Measurements from ENCODE around the gene OSER1. TPM values are rescaled to one million over a fixed set of nuclear protein-coding genes. Genes with fewer than 3 reads are reported as not detected.

Gene OSER1
- polyA plus RNA-seq, 3 donors, result 42.3 to 89.1 (median 45.1) TPM

DNA sequence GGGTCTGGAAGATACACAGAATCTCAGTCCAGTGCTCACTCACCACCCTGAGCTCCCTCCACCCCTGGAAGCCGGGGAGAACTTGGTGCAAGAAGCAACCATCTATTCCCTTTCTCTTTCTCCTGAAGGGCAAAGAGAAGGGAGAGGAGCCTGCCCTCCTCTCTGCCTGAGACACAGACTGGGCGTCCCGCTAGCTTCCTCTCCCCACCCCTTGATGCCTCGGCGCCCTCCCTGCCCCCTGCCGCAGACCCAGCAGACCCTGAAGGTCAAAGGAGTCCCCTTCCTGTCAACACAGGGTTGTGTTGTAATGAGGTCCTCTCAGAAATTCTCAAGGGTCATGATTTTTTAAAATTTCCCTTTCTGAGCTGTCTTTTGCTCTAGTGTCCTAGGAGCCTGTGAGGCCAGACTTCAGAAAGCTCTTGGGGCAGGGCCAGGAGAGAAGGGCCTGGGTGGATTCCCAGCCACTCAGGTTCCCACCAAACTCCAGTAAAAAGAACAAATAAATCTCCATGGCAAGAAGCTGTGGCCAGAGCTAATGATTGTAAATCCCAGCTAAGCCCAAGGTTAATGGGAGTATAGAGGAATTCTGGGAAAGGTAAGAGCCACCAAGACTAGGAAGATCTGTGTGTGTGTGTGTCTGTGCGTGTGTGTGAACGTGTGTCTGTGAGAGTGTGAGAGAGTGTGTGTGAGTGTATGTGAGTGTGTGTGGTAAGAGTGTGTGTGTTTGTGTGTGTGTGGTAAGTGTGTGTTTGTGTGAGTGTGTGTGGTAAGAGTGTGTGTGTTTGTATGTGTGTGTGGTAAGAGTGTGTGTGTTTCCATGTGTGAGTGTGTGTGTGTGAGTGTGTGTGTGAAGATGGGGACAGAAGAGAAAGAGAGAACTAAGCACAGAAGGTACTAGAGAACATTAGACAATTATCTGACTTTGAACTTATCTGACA is 22.5 kb downstream of the OSER1 start:
- Histone ChIP-seq H3K79me2 (ENCODE audit: insufficient read depth, low read length) (no peaks in the 10 kb centered on the region), H3K27me3 (ENCODE audit: control insufficient read depth in 2 of 2, insufficient read depth in 2 of 2, low read length in 2 of 2) (peaks cover 19 to 35% of the 10 kb centered on the region in 2 donors), H4K20me1 (ENCODE audit: insufficient read depth, low read length) (no peaks in the 10 kb centered on the region), H2AFZ (ENCODE audit: insufficient read depth, low read depth, low read length, poor library complexity, severe bottlenecking) (no peak overlapping the region), H3K9ac (ENCODE audit: insufficient read depth, low read length, poor library complexity, severe bottlenecking) (peak overlapping the region; percentile 4), H3K4me1 (ENCODE audit: control insufficient read depth in 1 of 2, insufficient read depth in 2 of 2, low read length in 2 of 2) (peaks cover 4 to 11% of the 10 kb centered on the region in 2 donors), H3K9me3 (replicated peaks in 1 of 2; ENCODE audit: control insufficient read depth in 1 of 2, insufficient read depth in 1 of 2, low read length in 2 of 2) (peaks cover 0 to 12% of the 10 kb centered on the region in 2 donors), H3K27ac (ENCODE audit: low read depth in 1 of 2, low read length in 2 of 2) (no peak overlapping the region), H3K4me3 (replicated peaks in 1 of 3; ENCODE audit: low read depth in 2 of 3, low read length in 3 of 3) (no peak overlapping the region), H3K36me3 (replicated peaks in 1 of 2; ENCODE audit: control insufficient read depth in 1 of 2, insufficient read depth in 2 of 2, low read length in 2 of 2) (no peaks in the 10 kb centered on the region), H3K4me2 (replicated peaks; ENCODE audit: extremely low read depth, low read length, poor library complexity, severe bottlenecking) (no peak overlapping the region)
- Mint-ChIP-seq H3K4me3 (peak overlapping the region in 1 of 2 donors; percentile 75), H3K36me3 (no peaks in the 10 kb centered on the region), H3K9me3 (peaks cover 0 to 4% (median 0%) of the 10 kb centered on the region in 7 donors), H3K27me3 (ENCODE audit: low read depth in 3 of 3) (peaks cover 34 to 51% (median 36%) of the 10 kb centered on the region in 3 donors), H3K4me1 (peaks cover 20% of the 10 kb centered on the region), H3K27ac (no peak overlapping the region)
- intact Hi-C loops (cut with micrococcal nuclease), result loop anchor here in 1 of 2 donors (10.0 kb wide), 1 partner anchor 73 kb away; no protein-coding TSS in a partner anchor
- WGBS (ENCODE audit: insufficient coverage), result 60% methylated on average over 3 of the region's 8 CpGs
- no peak for DNase-seq
- TF ChIP-seq, protein P1, sequence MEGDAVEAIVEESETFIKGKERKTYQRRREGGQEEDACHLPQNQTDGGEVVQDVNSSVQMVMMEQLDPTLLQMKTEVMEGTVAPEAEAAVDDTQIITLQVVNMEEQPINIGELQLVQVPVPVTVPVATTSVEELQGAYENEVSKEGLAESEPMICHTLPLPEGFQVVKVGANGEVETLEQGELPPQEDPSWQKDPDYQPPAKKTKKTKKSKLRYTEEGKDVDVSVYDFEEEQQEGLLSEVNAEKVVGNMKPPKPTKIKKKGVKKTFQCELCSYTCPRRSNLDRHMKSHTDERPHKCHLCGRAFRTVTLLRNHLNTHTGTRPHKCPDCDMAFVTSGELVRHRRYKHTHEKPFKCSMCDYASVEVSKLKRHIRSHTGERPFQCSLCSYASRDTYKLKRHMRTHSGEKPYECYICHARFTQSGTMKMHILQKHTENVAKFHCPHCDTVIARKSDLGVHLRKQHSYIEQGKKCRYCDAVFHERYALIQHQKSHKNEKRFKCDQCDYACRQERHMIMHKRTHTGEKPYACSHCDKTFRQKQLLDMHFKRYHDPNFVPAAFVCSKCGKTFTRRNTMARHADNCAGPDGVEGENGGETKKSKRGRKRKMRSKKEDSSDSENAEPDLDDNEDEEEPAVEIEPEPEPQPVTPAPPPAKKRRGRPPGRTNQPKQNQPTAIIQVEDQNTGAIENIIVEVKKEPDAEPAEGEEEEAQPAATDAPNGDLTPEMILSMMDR (IDR thresholded peaks at IDR 0.05), result no peak

DNA sequence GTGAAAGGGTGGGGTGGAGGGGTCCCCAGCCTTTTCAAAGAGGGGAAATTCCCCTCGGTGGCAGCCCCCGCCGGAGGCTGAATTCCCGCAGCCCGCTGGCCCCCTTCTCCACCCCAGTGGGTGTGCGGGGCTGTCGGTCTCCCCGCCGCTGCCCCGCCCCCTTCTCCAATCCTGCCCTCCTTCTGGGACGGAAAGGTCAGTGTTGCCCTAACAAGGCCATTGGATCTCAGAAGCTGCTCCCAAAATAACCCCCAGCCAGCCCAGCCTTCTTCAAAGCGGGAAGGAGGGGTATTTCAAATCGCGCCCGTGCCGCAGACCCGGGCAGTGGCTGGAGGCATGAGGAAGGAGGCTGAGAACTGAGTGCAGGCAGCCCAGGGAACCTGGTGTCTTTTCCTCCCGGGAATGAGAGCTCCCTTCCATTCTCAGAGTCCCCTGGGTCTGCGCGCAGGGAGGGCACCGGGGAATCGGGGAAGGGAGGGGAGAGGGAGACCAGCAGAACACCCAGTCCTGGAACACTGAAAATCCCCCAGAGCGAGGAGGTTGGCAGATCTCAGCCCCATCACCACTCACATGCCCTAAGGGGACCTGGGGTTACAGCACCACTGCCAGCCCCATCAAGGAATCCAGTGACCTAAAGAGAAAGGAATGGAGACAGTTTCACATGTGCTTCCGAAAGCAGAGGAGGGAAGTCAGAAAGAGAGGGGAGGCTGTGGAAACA is 23.4 kb downstream of the OSER1 start, which contains the start of gene JPH2:
JPH2 (minus strand) TSS at position 135 of the 718 bp plus-strand sequence. CDS start 483 bp downstream, outside the sequence.
- H3K27me3 Mint-ChIP-seq (ENCODE audit: low read depth in 3 of 3), result peaks cover 34 to 50% (median 39%) of the 10 kb centered on the region in 3 donors

More for the DNA sequence above, 23.4 kb downstream of the OSER1 start, which contains the start of gene JPH2:
- WGBS (ENCODE audit: insufficient coverage), result under 1% methylated on average over 16 of the region's 24 CpGs
- Mint-ChIP-seq H3K4me3 (peak within 1 kb of the TSS in 1 of 2 donors; percentile 75), H3K27ac (no peak within 1 kb of the TSS), H3K9me3 (peaks cover 0 to 4% (median 0%) of the 10 kb centered on the region in 7 donors), H3K36me3 (no peaks in the 10 kb centered on the region), H3K4me1 (peaks cover 20% of the 10 kb centered on the region)
- Histone ChIP-seq H3K36me3 (replicated peaks in 1 of 2; ENCODE audit: control insufficient read depth in 1 of 2, insufficient read depth in 2 of 2, low read length in 2 of 2) (no peaks in the 10 kb centered on the region), H4K20me1 (ENCODE audit: insufficient read depth, low read length) (no peaks in the 10 kb centered on the region), H3K27ac (ENCODE audit: low read depth in 1 of 2, low read length in 2 of 2) (no peak within 1 kb of the TSS), H3K4me1 (ENCODE audit: control insufficient read depth in 1 of 2, insufficient read depth in 2 of 2, low read length in 2 of 2) (peaks cover 4 to 11% of the 10 kb centered on the region in 2 donors), H3K79me2 (ENCODE audit: insufficient read depth, low read length) (no peaks in the 10 kb centered on the region), H3K4me3 (replicated peaks in 1 of 3; ENCODE audit: low read depth in 2 of 3, low read length in 3 of 3) (no peak within 1 kb of the TSS), H3K4me2 (replicated peaks; ENCODE audit: extremely low read depth, low read length, poor library complexity, severe bottlenecking) (no peak within 1 kb of the TSS), H3K27me3 (ENCODE audit: control insufficient read depth in 2 of 2, insufficient read depth in 2 of 2, low read length in 2 of 2) (peaks cover 19 to 38% of the 10 kb centered on the region in 2 donors), H3K9me3 (replicated peaks in 1 of 2; ENCODE audit: control insufficient read depth in 1 of 2, insufficient read depth in 1 of 2, low read length in 2 of 2) (peaks cover 0 to 12% of the 10 kb centered on the region in 2 donors), H2AFZ (ENCODE audit: insufficient read depth, low read depth, low read length, poor library complexity, severe bottlenecking) (no peak within 1 kb of the TSS), H3K9ac (ENCODE audit: insufficient read depth, low read length, poor library complexity, severe bottlenecking) (no peak within 1 kb of the TSS)
- no peak for DNase-seq
- intact Hi-C loops (cut with micrococcal nuclease), result loop anchor here in 1 of 2 donors (10.0 kb wide), 1 partner anchor 72 kb away; no protein-coding TSS in a partner anchor
- TF ChIP-seq, protein P1 (IDR thresholded peaks at IDR 0.05), result no peak
